Activated CD8-positive, alpha-beta memory T cell treated with anti-CD3 and anti-CD28 coated beads for 1 hour (primary cell): ENCODE measurements around the gene SLC2A6.

Experiments used
- DNase-seq, 2 donors: peaks; one replicate each; pipeline ENCODE4 v3.0.0-alpha.2; 2020; ENCODE audit warnings: low read depth in 1 of 2; ENCODE audit errors: extremely low read depth in 1 of 2

Gene SLC2A6

GRCh38 chr9:133443248-133443647 lies 35.7 kb downstream of the SLC2A6 start:
- no peak for DNase-seq

GRCh38 chr9:133441571-133441970 lies 37.3 kb downstream of the SLC2A6 start:
- DNase-seq: no peak

GRCh38 chr9:133440874-133441273 lies 38.0 kb downstream of the SLC2A6 start:
- no peak for DNase-seq

GRCh38 chr9:133439337-133439736 lies 39.6 kb downstream of the SLC2A6 start:
- no peak for DNase-seq

- DNase-seq: no peak
Observed at GRCh38 chr9:133437753-133438531, 41.0 kb downstream of the SLC2A6 start.

DNA sequence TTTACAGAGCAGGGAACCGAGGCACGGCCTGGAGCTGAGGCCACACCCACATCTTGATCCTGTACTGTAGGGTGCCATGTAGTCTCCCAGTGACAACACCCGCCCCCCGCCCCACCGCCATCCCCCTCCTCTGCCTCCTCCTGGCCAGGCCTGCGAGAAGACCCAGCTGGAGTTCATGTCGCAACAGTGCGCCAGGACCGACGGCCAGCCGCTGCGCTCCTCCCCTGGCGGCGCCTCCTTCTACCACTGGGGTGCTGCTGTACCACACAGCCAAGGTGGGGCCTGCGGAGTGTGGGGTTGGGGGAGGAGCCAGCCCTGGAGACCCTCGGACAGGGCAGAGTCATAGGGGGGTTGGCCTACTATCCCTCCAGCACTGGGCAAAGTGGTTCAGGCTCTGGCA lies 42.2 kb downstream of the SLC2A6 start:
- DNase-seq: no peak

GRCh38 chr9:133433351-133433843 lies 45.5 kb downstream of the SLC2A6 start:
- no peak for DNase-seq

- DNase-seq: no peak
Observed at GRCh38 chr9:133430244-133430643, 48.7 kb downstream of the SLC2A6 start.

DNA sequence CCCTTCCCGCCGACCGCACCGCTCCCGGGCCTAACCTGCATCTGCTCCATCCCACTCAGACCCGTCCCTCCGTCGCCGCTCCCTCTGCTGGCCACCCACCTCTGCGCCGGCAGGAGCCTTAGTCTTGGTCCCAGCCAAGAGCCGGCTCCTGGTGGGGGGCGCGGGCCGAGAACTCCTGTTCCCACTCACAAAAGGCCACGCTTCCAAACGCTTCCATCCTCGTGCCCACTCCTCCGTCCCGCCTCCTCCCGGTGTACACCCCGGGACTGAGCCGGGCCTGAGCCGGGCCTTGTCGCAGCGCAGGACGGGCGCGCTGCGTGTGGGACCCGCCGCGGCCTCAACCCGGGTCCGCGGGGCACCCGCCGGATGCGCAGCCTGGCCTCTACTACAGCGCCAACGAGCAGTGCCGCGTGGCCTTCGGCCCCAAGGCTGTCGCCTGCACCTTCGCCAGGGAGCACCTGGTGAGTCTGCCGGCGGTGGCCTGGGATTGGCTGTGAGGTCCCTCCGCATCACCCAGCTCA lies 49.2 kb downstream of the SLC2A6 start:
- DNase-seq: no peak

GRCh38 chr9:133429214-133429613 lies 49.7 kb downstream of the SLC2A6 start:
- no peak for DNase-seq

DNA sequence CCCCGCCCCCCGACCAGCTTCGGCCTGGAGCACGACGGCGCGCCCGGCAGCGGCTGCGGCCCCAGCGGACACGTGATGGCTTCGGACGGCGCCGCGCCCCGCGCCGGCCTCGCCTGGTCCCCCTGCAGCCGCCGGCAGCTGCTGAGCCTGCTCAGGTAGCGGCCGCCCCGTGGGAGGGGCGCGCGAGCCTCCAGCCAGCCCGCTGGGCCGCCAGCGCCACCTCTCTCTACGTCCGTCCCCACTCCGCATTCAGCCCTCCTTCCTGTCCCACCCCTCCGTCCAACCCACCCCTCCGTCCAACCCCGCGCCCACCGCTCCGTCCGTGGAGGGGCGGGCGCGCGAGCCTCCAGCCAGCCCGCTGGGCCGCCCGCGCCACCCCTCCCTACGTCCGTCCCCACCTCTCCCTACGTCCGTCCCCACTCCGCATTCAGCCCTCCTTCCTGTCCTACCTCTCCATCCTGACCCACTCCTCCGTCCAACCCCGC lies 50.2 kb downstream of the SLC2A6 start:
- no peak for DNase-seq

- no peak for DNase-seq
Observed at GRCh38 chr9:133427658-133428348, 51.1 kb downstream of the SLC2A6 start.

DNA sequence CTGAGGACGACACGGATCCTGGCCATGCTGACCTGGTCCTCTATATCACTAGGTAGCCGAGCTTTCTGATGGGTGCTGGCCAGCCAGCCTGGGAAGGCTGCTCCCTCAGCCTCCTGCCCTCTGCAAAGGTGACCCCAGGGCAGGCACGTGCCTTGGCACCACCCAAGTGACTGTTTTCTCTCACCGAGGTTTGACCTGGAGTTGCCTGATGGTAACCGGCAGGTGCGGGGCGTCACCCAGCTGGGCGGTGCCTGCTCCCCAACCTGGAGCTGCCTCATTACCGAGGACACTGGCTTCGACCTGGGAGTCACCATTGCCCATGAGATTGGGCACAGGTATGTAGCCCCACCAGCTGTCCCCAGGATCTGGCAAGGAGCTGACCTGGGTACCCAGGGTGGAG lies 52.9 kb downstream of the SLC2A6 start:
- no peak for DNase-seq

DNA sequence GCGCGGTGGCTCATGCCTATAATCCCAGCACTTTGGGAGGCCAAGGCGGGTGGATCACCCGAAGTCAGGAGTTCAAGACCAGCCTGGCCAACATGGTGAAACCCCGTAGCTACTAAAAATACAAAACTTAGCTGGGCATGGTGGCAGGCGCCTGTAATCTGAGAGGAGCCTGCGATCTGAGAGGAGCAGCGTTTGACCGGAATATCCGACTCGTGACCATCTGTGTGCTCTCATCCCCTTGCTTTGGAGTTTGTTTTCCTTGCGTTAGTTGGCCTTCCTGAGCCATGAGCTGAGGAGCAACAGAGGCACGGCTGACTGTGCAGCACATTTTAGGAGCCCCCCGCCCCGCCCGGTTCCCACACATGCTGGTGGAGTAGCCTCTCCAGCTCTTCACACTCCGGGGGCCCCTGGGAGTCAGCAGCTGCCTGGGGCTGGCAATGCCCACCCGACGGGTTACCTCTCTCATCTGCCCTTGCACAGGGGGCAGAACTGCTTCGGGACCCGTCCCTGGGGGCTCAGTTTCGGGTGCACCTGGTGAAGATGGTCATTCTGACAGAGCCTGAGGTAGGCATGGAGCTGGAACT lies 53.8 kb downstream of the SLC2A6 start:
- DNase-seq: no peak

- DNase-seq: no peak
Observed at GRCh38 chr9:133424187-133424586, 54.7 kb downstream of the SLC2A6 start.

DNA sequence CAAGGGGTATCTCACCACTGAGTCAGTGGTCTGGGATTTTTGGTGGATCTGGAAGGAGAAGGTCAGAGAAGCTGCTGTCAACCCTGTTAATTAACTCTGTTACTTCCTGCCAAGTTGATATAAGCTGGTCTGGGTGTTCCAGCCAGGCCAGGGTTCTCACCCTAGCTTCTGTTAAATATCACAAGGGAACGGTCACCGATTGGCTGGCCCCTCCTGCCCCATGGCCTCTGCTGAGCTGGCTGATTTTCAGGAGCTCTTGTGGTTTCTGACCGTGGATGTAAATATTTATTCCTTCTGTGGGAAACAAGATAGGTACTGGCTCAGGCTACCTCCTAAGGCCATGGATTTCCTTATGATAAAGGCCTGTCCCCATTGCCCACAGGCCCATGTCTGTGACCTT lies 55.7 kb downstream of the SLC2A6 start:
- no peak for DNase-seq

- DNase-seq: no peak
Observed at GRCh38 chr9:133421615-133422542, 57.0 kb downstream of the SLC2A6 start, which contains the start of gene ADAMTS13. TSS of gene ADAMTS13 (plus strand) at chr9:133422367. CDS start at chr9:133422444, 77 bp downstream.
